Parathyroid adenoma (tissue), 2 donors: ENCODE data around the gene TTC16.

Experiments
- H2AFZ ChIP-seq: fragments of 300-600 bp; sonication (generic); one replicate; pipeline ENCODE4 v1.7.0; 2017; ENCODE audit warnings: antibody characterized with exemption, mild to moderate bottlenecking
- H3K27ac ChIP-seq: fragments of 300-600 bp; sonication (generic); one replicate; pipeline ENCODE4 v1.7.0; 2017
- H3K27me3 ChIP-seq: fragments of 300-600 bp; sonication (generic); one replicate; pipeline ENCODE4 v1.7.0; 2017; ENCODE audit warnings: low read length; ENCODE audit not compliant: control insufficient read depth, insufficient read depth
- H3K36me3 ChIP-seq: fragments of 300-600 bp; sonication (generic); one replicate; pipeline ENCODE4 v1.7.0; 2017; ENCODE audit warnings: low read length; ENCODE audit not compliant: control insufficient read depth, insufficient read depth
- H3K4me1 ChIP-seq: fragments of 300-600 bp; sonication (generic); one replicate; pipeline ENCODE4 v1.7.0; 2017; ENCODE audit warnings: control low read depth
- H3K4me2 ChIP-seq: fragments of 300-600 bp; sonication (generic); one replicate; pipeline ENCODE4 v1.7.0; 2017; ENCODE audit warnings: low read length
- H3K4me3 ChIP-seq: fragments of 300-600 bp; sonication (generic); one replicate; pipeline ENCODE4 v1.7.0; 2017; ENCODE audit warnings: low read depth, low read length
- H3K79me2 ChIP-seq: fragments of 300-600 bp; sonication (generic); one replicate; pipeline ENCODE4 v1.7.0; 2017; ENCODE audit warnings: control low read depth
- H3K9ac ChIP-seq: fragments of 300-600 bp; sonication (generic); one replicate; pipeline ENCODE4 v1.7.0; 2017; ENCODE audit warnings: mild to moderate bottlenecking
- H3K9me3 ChIP-seq: fragments of 300-600 bp; sonication (generic); one replicate; pipeline ENCODE4 v1.7.0; 2017; ENCODE audit warnings: low read length; ENCODE audit not compliant: control insufficient read depth
- TF ChIP-seq, protein P1 (sequence below): fragments of 300-600 bp; sonication (generic); IDR thresholded peaks from one replicate; pipeline ENCODE4 v1.7.0; 2017; ENCODE audit warnings: antibody characterized with exemption, mild to moderate bottlenecking
- donor health status: primary hyperparathyroidism.

The TTC16 gene

DNA sequence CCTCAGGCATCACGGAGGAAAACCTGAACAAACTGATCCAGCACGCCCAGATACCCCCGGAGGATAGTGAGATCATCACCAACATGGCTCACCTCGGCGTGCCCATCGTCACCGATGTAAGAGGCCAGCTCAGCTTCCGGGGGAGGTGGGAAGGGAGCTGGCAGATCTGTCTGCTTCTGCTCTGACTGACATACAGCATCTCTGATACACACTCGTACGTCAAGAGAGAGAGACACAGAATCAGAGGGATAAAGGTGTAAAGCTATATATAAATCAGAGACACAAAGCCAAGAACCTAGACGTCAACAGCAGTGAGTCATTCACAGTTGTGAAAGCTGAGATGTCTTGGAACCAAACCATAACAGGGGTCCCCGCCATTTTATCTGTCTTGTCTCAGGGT, 39.2 kb upstream of the TTC16 start:
- no peaks in the 10 kb centered on the region for H3K36me3 ChIP-seq
- no peaks in the 10 kb centered on the region for H3K9me3 ChIP-seq
- no peaks in the 10 kb centered on the region for H3K79me2 ChIP-seq
- no peak overlapping the region for H3K9ac ChIP-seq
- TF ChIP-seq, protein P1, sequence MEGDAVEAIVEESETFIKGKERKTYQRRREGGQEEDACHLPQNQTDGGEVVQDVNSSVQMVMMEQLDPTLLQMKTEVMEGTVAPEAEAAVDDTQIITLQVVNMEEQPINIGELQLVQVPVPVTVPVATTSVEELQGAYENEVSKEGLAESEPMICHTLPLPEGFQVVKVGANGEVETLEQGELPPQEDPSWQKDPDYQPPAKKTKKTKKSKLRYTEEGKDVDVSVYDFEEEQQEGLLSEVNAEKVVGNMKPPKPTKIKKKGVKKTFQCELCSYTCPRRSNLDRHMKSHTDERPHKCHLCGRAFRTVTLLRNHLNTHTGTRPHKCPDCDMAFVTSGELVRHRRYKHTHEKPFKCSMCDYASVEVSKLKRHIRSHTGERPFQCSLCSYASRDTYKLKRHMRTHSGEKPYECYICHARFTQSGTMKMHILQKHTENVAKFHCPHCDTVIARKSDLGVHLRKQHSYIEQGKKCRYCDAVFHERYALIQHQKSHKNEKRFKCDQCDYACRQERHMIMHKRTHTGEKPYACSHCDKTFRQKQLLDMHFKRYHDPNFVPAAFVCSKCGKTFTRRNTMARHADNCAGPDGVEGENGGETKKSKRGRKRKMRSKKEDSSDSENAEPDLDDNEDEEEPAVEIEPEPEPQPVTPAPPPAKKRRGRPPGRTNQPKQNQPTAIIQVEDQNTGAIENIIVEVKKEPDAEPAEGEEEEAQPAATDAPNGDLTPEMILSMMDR = no peak
- no peak overlapping the region for H3K4me3 ChIP-seq
- H2AFZ ChIP-seq = no peak overlapping the region
- H3K27me3 ChIP-seq = no peaks in the 10 kb centered on the region
- H3K4me1 ChIP-seq = no peaks in the 10 kb centered on the region
- no peak overlapping the region for H3K27ac ChIP-seq
- no peak overlapping the region for H3K4me2 ChIP-seq

DNA sequence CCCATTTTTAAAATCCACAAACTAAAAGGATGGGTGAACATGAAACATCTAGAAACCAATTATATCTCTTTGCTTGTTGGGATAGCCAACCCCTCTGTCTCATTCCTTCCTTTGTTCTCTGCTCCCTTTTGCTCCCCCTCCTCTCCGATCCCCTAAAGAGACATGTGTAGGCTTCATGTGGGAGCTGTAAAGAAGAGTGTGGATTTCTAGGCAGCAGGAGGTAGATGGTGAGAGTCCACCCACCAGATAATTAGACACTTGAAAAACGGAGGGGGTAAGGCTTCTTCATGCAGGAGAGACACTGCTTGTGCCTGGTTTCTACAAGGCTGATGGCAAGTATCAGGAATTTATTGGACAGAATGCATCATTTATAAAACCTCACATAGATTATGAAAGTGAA, 36.4 kb upstream of the TTC16 start:
- H3K36me3 ChIP-seq = no peaks in the 10 kb centered on the region
- no peak overlapping the region for H3K4me3 ChIP-seq
- no peaks in the 10 kb centered on the region for H3K79me2 ChIP-seq
- H3K4me2 ChIP-seq = no peak overlapping the region
- H3K27ac ChIP-seq = no peak overlapping the region
- H3K27me3 ChIP-seq = no peaks in the 10 kb centered on the region
- H3K9ac ChIP-seq = no peak overlapping the region
- TF ChIP-seq, protein P1 = no peak
- H3K4me1 ChIP-seq = no peaks in the 10 kb centered on the region
- H3K9me3 ChIP-seq = no peaks in the 10 kb centered on the region
- H2AFZ ChIP-seq = no peak overlapping the region

DNA sequence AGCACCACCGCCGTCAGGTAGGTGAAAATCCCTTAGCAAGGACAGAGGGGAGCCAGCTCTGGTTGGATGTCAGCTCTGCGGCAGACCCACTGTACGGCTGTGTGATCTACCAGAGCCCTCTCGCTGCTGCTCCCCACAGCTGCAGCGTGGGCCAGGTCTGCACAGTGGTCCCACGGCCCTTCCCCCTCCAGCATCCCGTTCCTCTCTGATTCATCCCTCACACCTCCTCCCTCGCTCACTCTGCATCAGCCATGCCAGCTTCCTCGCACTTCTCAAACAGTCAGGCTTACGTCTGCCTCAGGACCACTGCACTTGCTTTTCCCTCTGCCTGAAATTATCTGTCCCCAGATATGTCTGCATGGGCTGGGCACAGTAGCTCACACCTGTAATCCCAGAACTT, 35.7 kb upstream of the TTC16 start:
- Histone ChIP-seq H2AFZ (no peak overlapping the region), H3K27ac (no peak overlapping the region), H3K4me1 (no peaks in the 10 kb centered on the region), H3K36me3 (no peaks in the 10 kb centered on the region), H3K27me3 (no peaks in the 10 kb centered on the region), H3K79me2 (no peaks in the 10 kb centered on the region), H3K4me2 (no peak overlapping the region), H3K9ac (no peak overlapping the region), H3K9me3 (no peaks in the 10 kb centered on the region), H3K4me3 (no peak overlapping the region)
- TF ChIP-seq, protein P1 = no peak

DNA sequence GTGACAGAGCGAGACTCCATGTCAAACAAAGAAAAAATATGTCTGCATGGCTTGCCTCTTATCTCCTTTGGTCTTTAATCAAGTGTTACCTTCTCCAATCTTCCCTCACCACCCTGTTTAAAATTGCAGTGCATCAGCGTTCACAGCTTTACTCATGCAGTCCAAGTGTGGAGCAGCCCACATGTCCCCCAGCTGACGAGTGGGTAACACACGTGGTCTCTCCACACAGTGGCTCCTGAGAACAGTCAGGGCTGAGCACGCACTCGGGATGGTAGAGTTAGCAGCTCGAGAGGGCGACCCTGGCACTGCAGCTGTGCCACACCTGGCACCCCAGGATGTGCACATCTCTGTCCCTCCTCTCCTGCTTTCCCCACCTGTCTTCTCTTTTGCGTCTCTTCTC, 35.0 kb upstream of the TTC16 start:
- TF ChIP-seq, protein P1 = no peak
- Histone ChIP-seq H3K79me2 (no peaks in the 10 kb centered on the region), H3K4me2 (no peak overlapping the region), H3K4me3 (no peak overlapping the region), H3K36me3 (no peaks in the 10 kb centered on the region), H3K9ac (no peak overlapping the region), H3K9me3 (no peaks in the 10 kb centered on the region), H3K27ac (no peak overlapping the region), H2AFZ (no peak overlapping the region), H3K27me3 (no peaks in the 10 kb centered on the region), H3K4me1 (no peaks in the 10 kb centered on the region)

DNA sequence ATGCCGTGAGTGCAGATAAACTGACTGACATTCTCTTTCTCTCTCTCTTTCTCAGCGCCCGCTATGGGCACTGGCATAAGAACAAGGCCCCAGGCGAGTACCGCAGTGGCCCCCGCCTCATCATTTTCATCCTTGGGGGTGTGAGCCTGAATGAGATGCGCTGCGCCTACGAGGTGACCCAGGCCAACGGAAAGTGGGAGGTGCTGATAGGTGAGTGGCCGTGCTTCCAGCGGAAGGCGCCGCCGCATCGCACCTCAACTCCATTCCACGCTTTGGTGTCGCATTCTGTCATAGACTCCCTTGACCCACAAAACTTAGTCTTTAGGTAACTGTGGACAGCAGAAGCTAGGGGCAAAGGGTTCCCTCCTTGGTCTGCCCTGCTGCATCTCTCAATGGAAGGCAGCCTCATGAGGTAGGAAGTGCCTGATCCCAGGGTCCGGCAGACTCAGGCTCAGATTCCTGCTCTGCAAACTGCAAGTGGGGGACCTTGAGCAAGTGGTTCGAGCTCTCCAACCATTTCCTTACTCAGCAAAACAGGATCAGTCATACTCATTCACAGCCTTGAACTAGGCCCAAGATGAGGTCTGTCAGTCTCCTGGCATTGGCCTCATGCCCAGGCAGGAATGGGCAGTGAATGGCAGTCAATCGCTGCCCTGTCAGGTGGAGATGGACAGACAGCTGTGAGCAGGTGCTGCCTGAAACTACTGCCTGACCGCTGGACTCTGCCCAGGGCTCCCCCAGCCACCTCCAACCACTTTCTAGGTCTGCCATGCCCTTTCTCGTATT, 33.3 kb upstream of the TTC16 start:
- no peaks in the 10 kb centered on the region for H3K9me3 ChIP-seq
- H3K27me3 ChIP-seq = no peaks in the 10 kb centered on the region
- no peak overlapping the region for H3K4me2 ChIP-seq
- TF ChIP-seq, protein P1 = no peak
- no peak overlapping the region for H3K4me3 ChIP-seq
- no peaks in the 10 kb centered on the region for H3K79me2 ChIP-seq
- no peaks in the 10 kb centered on the region for H3K4me1 ChIP-seq
- no peak overlapping the region for H3K9ac ChIP-seq
- H3K27ac ChIP-seq = no peak overlapping the region
- H2AFZ ChIP-seq = no peak overlapping the region
- H3K36me3 ChIP-seq = no peaks in the 10 kb centered on the region
